Activated CD4-positive, alpha-beta memory T cell treated with anti-CD3 and anti-CD28 coated beads for 36 hours (primary cell): ENCODE measurements around the gene FAM241A. TPM values are rescaled to one million over a fixed set of nuclear protein-coding genes. Genes with fewer than 3 reads are reported as not detected.
A peak's percentile ranks its signal among the peaks of the same experiment; 100 is the strongest.
"Not testable (repeated sequence)": the region's sequence is repeated elsewhere in the genome, so short reads cannot be mapped to it uniquely, and the experiment has no call there.

ENCODE experiments used
- CTCF ChIA-PET: fragments of 350-600 bp; sonication (Branson Sonifier 250); formaldehyde crosslinking; loops from one replicate; lab custom pipeline; 2021; ENCODE audit warnings: antibody characterized with exemption, inconsistent platforms; lab: Charles Lee
- POLR2A ChIA-PET: fragments of 350-600 bp; sonication (Branson Sonifier 250); formaldehyde crosslinking; loops from one replicate; lab custom pipeline; 2021; ENCODE audit warnings: antibody characterized with exemption; lab: Charles Lee
- DNase-seq: peaks from one replicate; pipeline ENCODE4 v3.0.0-alpha.2; 2020
- H3K27ac Mint-ChIP-seq: one replicate; pipeline ENCODE4 v1.8.0; 2021; ENCODE audit warnings: mixed read lengths
- H3K27me3 Mint-ChIP-seq: one replicate; pipeline ENCODE4 v1.8.0; 2021; ENCODE audit warnings: mixed read lengths
- H3K36me3 Mint-ChIP-seq: one replicate; pipeline ENCODE4 v1.8.0; 2021; ENCODE audit warnings: mixed read lengths
- H3K4me1 Mint-ChIP-seq: one replicate; pipeline ENCODE4 v1.8.0; 2021; ENCODE audit warnings: low read depth, mixed read lengths
- H3K4me3 Mint-ChIP-seq: one replicate; pipeline ENCODE4 v1.8.0; 2021; ENCODE audit warnings: mild to moderate bottlenecking, mixed read lengths
- H3K9me3 Mint-ChIP-seq: one replicate; pipeline ENCODE4 v1.8.0; 2021; ENCODE audit warnings: mixed read lengths
- intact Hi-C: fragments of 100-400 bp; cut with micrococcal nuclease; formaldehyde crosslinking; loops from one replicate; pipeline ENCODE4 v1.15.1; 2023
- total RNA-seq, 2 experiments: library from RNA; stranded (reverse); gene quantifications; one replicate each; pipeline ENCODE4 v1.2.3, GENCODE V29; 2021

Gene FAM241A
- 1 to 10 TPM; 3.1 to 3.5 TPM for total RNA-seq

DNA sequence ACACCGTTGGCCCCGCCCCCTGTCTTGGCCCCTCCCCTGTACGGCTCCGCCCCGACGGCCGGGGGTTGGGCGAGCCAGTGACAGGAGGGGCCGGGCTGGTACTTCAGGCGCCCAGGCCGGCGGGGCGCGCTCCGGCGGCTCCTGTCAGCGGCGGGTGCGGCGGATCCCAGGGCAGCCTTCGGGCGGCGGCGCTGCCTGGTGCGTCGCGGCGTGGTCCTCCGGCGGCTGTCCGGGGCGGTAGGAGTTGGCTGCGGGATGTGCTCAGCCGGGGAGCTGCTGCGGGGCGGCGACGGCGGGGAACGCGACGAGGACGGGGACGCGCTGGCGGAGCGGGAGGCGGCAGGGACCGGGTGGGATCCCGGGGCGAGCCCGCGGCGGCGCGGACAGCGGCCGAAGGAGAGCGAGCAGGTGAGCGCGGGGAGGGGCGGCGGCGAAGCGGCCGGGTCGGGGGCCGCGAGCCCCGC is at the start of gene FAM241A:
TSS of gene FAM241A (plus strand) at position 129 of the 464 bp plus-strand sequence. CDS start at position 256, 127 bp downstream.
- H3K27ac Mint-ChIP-seq: peak within 1 kb of the TSS; percentile 84
- intact Hi-C loops: loop anchor here (1.0 to 5.0 kb wide), 6 partner anchors 18 to 1537 kb away; partner anchors contain the start of gene LARP7
- H3K36me3 Mint-ChIP-seq: peaks cover 7% of the 10 kb centered on the region
- H3K27me3 Mint-ChIP-seq: no peaks in the 10 kb centered on the region
- H3K4me1 Mint-ChIP-seq: peaks cover 42% of the 10 kb centered on the region
- peak; percentile 92 for DNase-seq
- ChIA-PET CTCF (interaction anchor here (1.1 kb wide), 1 partner anchor 46 kb away, joined by 6 read pairs; no protein-coding TSS in a partner anchor), POLR2A (interaction anchor here (0.9 to 1.3 kb wide), 3 partner anchors 69 to 141 kb away, joined by 3 to 5 read pairs (median 4); partner anchors contain the start of gene TIFA)
- H3K4me3 Mint-ChIP-seq: peak within 1 kb of the TSS; percentile 87
- no peaks in the 10 kb centered on the region for H3K9me3 Mint-ChIP-seq

DNA sequence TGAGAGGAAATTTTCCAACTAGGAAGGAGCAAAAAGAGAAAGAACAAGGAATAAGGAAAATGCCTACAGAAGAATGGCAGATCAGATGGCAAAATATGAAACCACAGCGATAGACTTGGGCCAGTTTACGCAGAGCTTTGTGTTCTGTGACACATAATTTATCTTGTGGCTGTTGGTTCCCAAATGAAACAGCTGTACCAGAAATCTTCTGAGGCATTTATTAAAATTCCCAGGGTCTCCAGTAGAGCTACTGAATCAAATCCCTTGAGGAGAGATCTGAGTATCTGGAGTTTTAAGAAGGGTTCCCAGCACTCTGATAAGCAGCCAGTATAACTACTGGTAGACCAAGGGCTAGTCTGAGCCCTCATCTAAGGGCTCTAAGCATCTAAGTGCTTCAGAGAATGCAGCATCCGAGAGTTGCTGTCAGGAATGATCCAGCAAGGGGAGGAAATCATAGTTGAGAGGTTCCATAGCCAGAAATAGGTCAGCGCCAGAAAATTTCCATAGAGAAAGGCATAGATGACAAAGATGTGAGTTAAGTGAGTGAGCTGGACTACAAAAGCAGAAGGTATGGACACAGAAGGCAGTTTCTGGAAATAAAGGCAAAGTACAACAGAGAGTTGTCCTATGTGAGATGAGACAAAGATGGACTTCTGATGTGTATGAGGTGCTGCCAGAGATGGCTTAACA is 46.3 kb upstream of the FAM241A start:
- no peak for DNase-seq
- Mint-ChIP-seq H3K27me3 (peaks cover 2% of the 10 kb centered on the region), H3K9me3 (no peaks in the 10 kb centered on the region), H3K27ac (no peak overlapping the region), H3K36me3 (no peaks in the 10 kb centered on the region), H3K4me3 (no peak overlapping the region), H3K4me1 (peaks cover 1% of the 10 kb centered on the region)
- POLR2A ChIA-PET: no interaction called here
- intact Hi-C loops: loop anchor here (1.0 to 10.0 kb wide), 5 partner anchors 136 to 666 kb away; no protein-coding TSS in a partner anchor
- CTCF ChIA-PET: interaction anchor here (0.6 to 7.6 kb wide), 29 partner anchors 10 to 664 kb away, joined by 3 to 118 read pairs (median 5); partner anchors contain the start of genes AP1AR and FAM241A

DNA sequence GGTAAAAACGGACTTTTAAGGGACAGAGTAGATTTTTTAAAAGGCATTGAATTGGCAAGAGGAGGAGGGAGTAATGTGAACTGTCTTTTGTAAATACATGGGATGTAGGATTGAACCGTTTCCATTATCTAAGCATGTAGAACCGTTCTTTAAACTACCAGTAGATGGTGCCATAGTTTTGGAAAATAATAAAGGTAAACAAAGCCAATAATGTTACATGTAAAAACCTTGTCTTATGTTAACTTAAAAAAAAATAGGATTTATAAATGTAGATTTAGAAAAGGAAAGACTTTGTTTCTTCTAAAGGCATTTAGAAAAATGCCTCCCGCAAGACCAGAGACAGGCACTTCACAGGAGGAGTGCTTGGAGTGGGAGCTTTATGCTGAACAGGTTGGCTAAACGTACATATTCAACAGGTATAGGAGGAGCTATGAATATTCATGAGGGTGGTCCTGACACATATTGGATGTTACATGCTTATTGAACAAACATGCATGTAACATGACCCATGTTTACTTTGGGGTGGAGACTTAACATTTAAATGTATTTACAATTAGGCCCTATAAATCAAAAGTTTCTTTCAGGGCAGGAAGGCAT is 45.5 kb upstream of the FAM241A start:
- Mint-ChIP-seq H3K36me3 (no peaks in the 10 kb centered on the region), H3K27ac (no peak overlapping the region), H3K4me3 (no peak overlapping the region), H3K9me3 (no peaks in the 10 kb centered on the region), H3K4me1 (peaks cover 1% of the 10 kb centered on the region), H3K27me3 (peaks cover 2% of the 10 kb centered on the region)
- no peak for DNase-seq
- ChIA-PET POLR2A (interaction anchor here (0.6 to 0.9 kb wide), 2 partner anchors 20 to 109 kb away, joined by 3 read pairs; no protein-coding TSS in a partner anchor), CTCF (interaction anchor here (0.5 to 7.6 kb wide), 46 partner anchors 14 to 666 kb away, joined by 3 to 118 read pairs (median 4); partner anchors contain the start of genes AP1AR and FAM241A)
- intact Hi-C loops: loop anchor here (1.0 to 10.0 kb wide), 6 partner anchors 98 to 665 kb away; no protein-coding TSS in a partner anchor

DNA sequence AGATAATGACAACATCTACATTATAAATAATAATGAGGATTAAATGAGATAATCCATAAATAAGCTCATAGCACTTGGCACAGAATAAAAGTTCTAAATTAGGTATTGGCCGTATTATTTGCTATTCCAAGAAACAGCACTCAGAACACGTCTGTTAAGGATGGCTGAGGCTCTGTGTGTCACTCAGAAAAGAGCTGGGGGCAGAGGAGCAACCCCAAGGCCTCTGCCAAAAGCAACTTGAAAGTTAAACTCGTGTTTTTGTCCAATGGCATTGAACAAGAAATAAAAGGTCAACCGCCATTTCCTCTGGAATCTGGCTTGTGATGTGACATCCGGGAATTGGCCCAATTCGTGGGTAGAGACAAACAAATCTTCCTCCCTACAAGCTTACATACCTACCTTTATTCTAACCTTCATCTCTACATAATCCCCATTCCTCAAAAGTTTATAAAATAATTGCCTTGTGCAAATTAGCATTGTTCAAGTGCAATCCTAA is 42.3 kb upstream of the FAM241A start:
- H3K27me3 Mint-ChIP-seq: peaks cover 2% of the 10 kb centered on the region
- no peak overlapping the region for H3K27ac Mint-ChIP-seq
- ChIA-PET POLR2A (no interaction called here), CTCF (interaction anchor here (0.7 to 7.6 kb wide), 2 partner anchors 131 to 177 kb away, joined by 3 to 118 read pairs; partner anchors contain the start of gene AP1AR)
- no peak for DNase-seq
- intact Hi-C loops: loop anchor here (5.0 kb wide), 1 partner anchor 94 kb away; no protein-coding TSS in a partner anchor
- H3K4me3 Mint-ChIP-seq: no peak overlapping the region
- no peaks in the 10 kb centered on the region for H3K9me3 Mint-ChIP-seq
- peaks cover 1% of the 10 kb centered on the region for H3K4me1 Mint-ChIP-seq
- no peaks in the 10 kb centered on the region for H3K36me3 Mint-ChIP-seq

DNA sequence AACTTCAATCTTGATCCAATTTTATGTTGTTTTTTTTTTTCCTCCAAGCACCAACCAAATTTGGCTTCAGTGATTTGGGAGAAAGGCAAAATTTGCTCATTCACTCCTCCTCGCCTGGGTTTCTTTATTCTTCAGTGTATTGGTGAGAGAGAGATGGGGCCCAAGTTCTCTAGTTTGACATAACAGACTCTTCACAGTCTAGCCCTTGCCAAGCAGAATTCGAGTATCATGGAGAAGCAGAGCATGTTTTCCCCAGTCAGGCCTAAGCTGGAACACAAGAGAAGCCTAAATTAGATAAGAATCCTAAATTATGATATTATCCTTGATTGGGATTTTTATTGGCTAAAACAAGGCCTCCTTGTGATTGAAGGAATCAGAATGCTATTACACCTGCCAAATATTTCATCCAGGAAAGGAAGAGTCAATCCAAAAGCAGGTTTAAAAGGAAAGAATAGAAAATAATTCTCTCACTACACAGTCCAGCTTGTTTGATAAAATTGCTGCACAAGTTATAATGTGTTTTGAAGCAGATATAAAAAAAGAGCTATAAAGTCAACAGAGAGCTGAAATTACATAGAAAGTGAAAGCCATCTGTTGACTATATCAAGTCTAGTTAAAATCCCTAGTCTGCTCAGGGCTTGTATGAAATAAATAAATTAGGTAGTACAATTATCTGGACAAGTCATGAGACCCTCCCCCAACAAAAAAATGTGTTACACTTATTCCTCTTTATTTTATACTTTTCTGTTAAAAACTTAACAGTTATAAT is 39.9 kb upstream of the FAM241A start:
- DNase-seq: no peak
- intact Hi-C loops: no loop called here
- Mint-ChIP-seq H3K4me3 (no peak overlapping the region), H3K27ac (no peak overlapping the region), H3K27me3 (no peaks in the 10 kb centered on the region), H3K9me3 (no peaks in the 10 kb centered on the region), H3K36me3 (no peaks in the 10 kb centered on the region), H3K4me1 (peaks cover 10% of the 10 kb centered on the region)
- CTCF ChIA-PET: interaction anchor here (0.5 to 1.9 kb wide), 2 partner anchors 10 to 419 kb away, joined by 3 to 5 read pairs; no protein-coding TSS in a partner anchor
- POLR2A ChIA-PET: no interaction called here

DNA sequence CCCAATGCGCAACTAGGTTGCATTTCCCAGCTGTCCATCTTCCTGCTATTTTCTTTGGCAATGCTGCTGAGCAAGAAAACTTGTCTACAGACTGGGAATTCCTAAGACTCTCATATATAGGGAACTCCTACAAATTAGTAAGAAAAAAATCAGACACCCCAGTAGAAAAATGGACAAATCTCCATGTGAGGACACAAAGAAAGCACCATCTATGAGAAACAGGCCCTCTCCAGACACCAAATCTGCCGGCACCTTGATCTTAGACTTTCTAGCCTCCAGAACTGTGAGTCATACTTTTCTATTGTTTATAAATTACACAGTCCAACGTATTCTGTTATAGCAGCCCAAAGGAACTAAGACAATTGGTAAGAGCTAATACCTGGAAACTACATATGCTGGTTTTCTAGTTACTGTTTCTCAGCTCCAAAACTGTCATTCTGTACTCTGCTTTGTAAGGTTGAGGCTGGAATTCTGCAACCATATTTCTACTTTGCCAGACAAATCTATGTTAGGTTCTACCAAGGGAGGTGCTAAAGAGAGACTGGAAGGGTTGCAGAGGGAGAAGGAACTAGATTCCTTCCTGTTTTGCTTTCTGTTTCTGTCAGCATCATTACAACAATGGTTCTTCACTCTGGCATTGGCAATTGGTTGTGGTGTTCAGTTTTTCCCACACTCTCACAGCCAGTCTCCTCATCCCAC is 35.7 kb upstream of the FAM241A start:
- H3K4me3 Mint-ChIP-seq: no peak overlapping the region
- ChIA-PET CTCF (interaction anchor here (0.9 to 1.4 kb wide), 2 partner anchors 11 to 14 kb away, joined by 5 read pairs; no protein-coding TSS in a partner anchor), POLR2A (no interaction called here)
- H3K27me3 Mint-ChIP-seq: no peaks in the 10 kb centered on the region
- peaks cover 9% of the 10 kb centered on the region for H3K4me1 Mint-ChIP-seq
- DNase-seq: no peak
- H3K9me3 Mint-ChIP-seq: no peaks in the 10 kb centered on the region
- intact Hi-C loops: no loop called here
- no peak overlapping the region for H3K27ac Mint-ChIP-seq
- no peaks in the 10 kb centered on the region for H3K36me3 Mint-ChIP-seq

DNA sequence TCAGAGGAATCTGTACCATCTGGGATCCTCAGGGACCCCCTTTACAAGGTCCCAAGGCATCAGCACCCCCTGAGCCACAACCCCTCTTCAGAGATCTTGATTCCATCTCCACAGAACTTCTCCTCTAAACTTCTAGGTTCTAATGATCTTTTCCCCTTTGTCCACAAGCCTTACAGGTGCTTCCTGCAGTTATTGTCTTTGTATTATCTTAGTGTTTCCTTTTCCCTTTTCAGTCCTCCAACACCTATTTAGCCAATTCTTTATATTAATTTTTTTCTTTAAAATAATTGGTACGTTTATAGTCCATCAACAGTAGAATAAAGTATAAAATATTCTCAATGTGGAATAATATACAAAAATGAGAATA is 35.2 kb upstream of the FAM241A start:
- no peaks in the 10 kb centered on the region for H3K9me3 Mint-ChIP-seq
- CTCF ChIA-PET: no interaction called here
- intact Hi-C loops: no loop called here
- H3K27ac Mint-ChIP-seq: no peak overlapping the region
- H3K4me1 Mint-ChIP-seq: peaks cover 9% of the 10 kb centered on the region
- H3K36me3 Mint-ChIP-seq: no peaks in the 10 kb centered on the region
- no peaks in the 10 kb centered on the region for H3K27me3 Mint-ChIP-seq
- no peak for DNase-seq
- no peak overlapping the region for H3K4me3 Mint-ChIP-seq
- POLR2A ChIA-PET: no interaction called here

DNA sequence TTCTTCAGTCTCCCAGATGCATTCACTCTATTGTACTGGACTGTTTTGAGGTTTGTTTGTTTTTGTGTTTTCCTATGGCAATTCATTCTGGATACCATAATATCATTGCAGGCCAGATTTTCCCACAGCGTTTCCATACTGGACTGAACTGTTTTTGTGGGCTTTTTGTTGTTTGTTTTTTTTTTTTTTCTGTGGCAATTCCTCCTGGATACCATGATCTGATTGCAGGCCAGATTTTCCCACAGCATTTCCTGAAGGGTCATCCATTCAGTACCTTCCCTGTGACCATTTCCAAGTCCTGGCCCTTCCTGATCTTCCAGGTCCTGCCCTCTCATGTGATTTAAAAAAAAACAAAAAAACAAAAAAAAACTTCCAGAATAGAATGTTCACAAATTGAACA is 33.9 kb upstream of the FAM241A start:
- CTCF ChIA-PET: interaction anchor here (0.6 kb wide), 1 partner anchor 442 kb away, joined by 3 read pairs; no protein-coding TSS in a partner anchor
- no peak for DNase-seq
- intact Hi-C loops: no loop called here
- Mint-ChIP-seq H3K9me3 (no peaks in the 10 kb centered on the region), H3K4me1 (peaks cover 9% of the 10 kb centered on the region), H3K27me3 (no peaks in the 10 kb centered on the region), H3K27ac (no peak overlapping the region), H3K4me3 (no peak overlapping the region), H3K36me3 (no peaks in the 10 kb centered on the region)
- POLR2A ChIA-PET: no interaction called here

DNA sequence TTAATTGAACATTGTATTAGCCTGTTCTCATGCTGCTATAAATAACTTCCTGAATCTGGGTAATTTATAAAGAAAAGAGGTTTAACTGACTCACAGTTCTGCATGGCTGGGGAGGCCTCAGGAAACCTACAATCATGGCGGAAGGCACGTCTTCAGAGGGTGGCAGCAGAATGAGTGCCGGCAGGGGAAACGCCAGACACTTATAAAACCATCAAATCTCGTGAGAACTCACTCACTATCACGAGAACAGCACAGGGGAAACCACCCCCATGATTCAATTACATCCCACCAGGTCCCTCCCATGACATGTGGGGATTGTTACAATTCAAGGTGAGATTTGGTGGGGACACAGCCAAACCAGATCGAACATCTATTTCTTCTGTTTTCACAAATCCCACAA is 33.2 kb upstream of the FAM241A start:
- H3K36me3 Mint-ChIP-seq, H3K4me3 Mint-ChIP-seq, CTCF ChIA-PET, H3K9me3 Mint-ChIP-seq, H3K4me1 Mint-ChIP-seq, DNase-seq, H3K27me3 Mint-ChIP-seq, intact Hi-C loops, H3K27ac Mint-ChIP-seq, POLR2A ChIA-PET: not testable (repeated sequence)

DNA sequence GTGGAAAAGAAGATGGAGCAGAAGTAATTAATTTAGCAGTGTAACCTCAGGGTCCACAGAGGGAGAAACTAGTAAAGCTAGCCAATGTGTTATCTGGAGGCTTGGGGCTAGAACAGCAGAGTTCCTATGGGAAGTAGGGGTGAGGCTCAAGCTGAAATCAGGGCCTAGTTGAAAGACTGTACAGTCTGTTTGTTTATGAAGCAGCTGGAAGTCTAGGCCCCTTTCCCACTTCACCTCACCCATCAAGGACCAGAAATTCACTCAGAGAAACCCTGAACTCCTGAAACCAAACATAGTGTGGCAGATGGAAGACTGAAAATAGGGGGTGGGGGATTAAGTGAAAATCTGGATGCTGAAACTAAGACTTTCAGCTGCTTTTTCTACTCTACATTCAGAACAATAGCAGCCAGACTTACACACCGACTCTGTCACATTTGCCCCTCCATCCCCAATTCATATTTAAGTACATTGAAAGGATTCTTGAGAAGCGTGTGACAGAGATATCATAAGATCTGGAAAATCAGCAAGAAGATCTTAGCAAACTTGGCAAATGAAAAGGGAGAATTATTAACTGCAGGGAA is 32.6 kb upstream of the FAM241A start:
- ChIA-PET CTCF (no interaction called here), POLR2A (no interaction called here)
- Mint-ChIP-seq H3K4me3 (no peak overlapping the region), H3K27ac (no peak overlapping the region), H3K27me3 (no peaks in the 10 kb centered on the region), H3K4me1 (peaks cover 9% of the 10 kb centered on the region), H3K9me3 (no peaks in the 10 kb centered on the region), H3K36me3 (no peaks in the 10 kb centered on the region)
- intact Hi-C loops: no loop called here
- DNase-seq: no peak

DNA sequence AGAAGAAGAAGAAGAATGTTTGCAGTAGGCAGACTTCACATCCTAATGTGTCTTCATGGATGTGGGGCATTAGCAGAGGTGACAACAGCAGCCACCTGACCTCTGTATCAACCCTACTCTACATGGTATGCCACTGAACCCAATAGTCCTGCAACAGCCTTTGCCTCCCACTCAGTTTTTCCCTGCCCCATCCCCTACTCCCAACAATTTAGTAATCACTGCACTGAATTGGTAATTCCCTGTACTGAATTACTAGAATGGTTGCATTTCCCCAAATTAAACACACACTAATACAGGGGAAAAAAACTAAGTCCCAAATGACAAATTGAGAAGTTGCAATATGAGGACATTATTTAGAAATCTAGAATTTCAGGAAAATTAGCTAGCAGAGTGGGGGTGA is 31.4 kb upstream of the FAM241A start:
- H3K4me3 Mint-ChIP-seq: no peak overlapping the region
- ChIA-PET CTCF (interaction anchor here (1.5 kb wide), 1 partner anchor 14 kb away, joined by 5 read pairs; no protein-coding TSS in a partner anchor), POLR2A (no interaction called here)
- H3K27ac Mint-ChIP-seq: no peak overlapping the region
- H3K36me3 Mint-ChIP-seq: no peaks in the 10 kb centered on the region
- intact Hi-C loops: no loop called here
- DNase-seq: no peak
- H3K4me1 Mint-ChIP-seq: peaks cover 12% of the 10 kb centered on the region
- H3K9me3 Mint-ChIP-seq: no peaks in the 10 kb centered on the region
- H3K27me3 Mint-ChIP-seq: no peaks in the 10 kb centered on the region
